Thymus (tissue), 11 donors: ENCODE measurements around the gene SCAMP1. TPM values are rescaled to one million over a fixed set of nuclear protein-coding genes. Genes with fewer than 3 reads are reported as not detected.

Experiments
- DNase-seq, 9 donors: peaks; one replicate each; pipeline ENCODE4 v3.0.0-alpha.2; 2013; ENCODE audit warnings: low spot score in 9 of 9, low read depth in 6 of 9, missing footprints in 1 of 9
- H3K27ac ChIP-seq, 2 donors: one replicate each; pipeline ENCODE4 v1.5.1; 2013; ENCODE audit warnings: control low read depth in 1 of 2, low read depth in 1 of 2, low read length in 1 of 2, mild to moderate bottlenecking in 1 of 2, moderate library complexity in 1 of 2
- H3K27me3 ChIP-seq, 2 donors: one replicate each; pipeline ENCODE4 v1.5.1; 2013; ENCODE audit warnings: low read length in 1 of 2; ENCODE audit not compliant: control insufficient read depth in 2 of 2, insufficient read depth in 1 of 2
- H3K36me3 ChIP-seq, 2 donors: one replicate each; pipeline ENCODE4 v1.5.1; 2013; ENCODE audit warnings: low read length in 1 of 2, mild to moderate bottlenecking in 1 of 2, moderate library complexity in 1 of 2; ENCODE audit not compliant: control insufficient read depth in 2 of 2, insufficient read depth in 2 of 2
- H3K4me1 ChIP-seq, 2 donors: one replicate each; pipeline ENCODE4 v1.5.1; 2013; ENCODE audit warnings: low read length in 2 of 2; ENCODE audit not compliant: control insufficient read depth in 2 of 2, insufficient read depth in 2 of 2
- H3K4me3 ChIP-seq, 2 donors: one replicate each; pipeline ENCODE4 v1.5.1; 2013; ENCODE audit warnings: low read length in 2 of 2, control low read depth in 1 of 2, mild to moderate bottlenecking in 1 of 2
- H3K9me3 ChIP-seq, 2 donors: one replicate each; pipeline ENCODE4 v1.5.1; 2013; ENCODE audit warnings: low read length in 1 of 2, mild to moderate bottlenecking in 1 of 2; ENCODE audit not compliant: control insufficient read depth in 2 of 2, insufficient read depth in 1 of 2
- WGBS: extraction: QIAGEN DNeasy Blood & Tissue Kit; methylation state at CpG from one replicate; pipeline ENCODE4 v1.1.7; 2013; 5-methylcytosine and 5-hydroxymethylcytosine counted together
- polyA plus RNA-seq: library from polyadenylated mRNA; stranded (reverse); fragments of 200-250 nt; gene quantifications from one replicate; pipeline ENCODE4 v1.2.3, GENCODE V29; 2013
- total RNA-seq: library from RNA; stranded (reverse); fragments of 120-200 nt; gene quantifications from one replicate; pipeline ENCODE4 v1.2.4, GENCODE V29; 2013
- donor health status: healthy.

The SCAMP1 gene
- total and polyA plus RNA-seq, 2 donors: 15.1 to 26.6 TPM

- Histone ChIP-seq H3K9me3 (no peaks in the 10 kb centered on the region), H3K4me3 (no peak overlapping the region), H3K36me3 (no peaks in the 10 kb centered on the region), H3K4me1 (peaks cover 0 to 10% of the 10 kb centered on the region in 2 donors), H3K27me3 (peaks cover 0 to 2% of the 10 kb centered on the region in 2 donors), H3K27ac (peak overlapping the region in 1 of 2 donors; percentile 72)
- DNase-seq: no peak
- WGBS: 96% methylated on average over 3 of the region's 3 CpGs
These were observed 167.5 kb downstream of the SCAMP1 start for GRCh38 chr5:78527925-78528324.

Other genes starting within 250 kb of the SCAMP1 start
- 38.3 TPM for gene AP3B1, start 65.9 kb upstream of the SCAMP1 start, total RNA-seq
- 39.2 TPM for gene AP3B1, start 65.9 kb upstream of the SCAMP1 start, polyA plus RNA-seq